GM12891 (cell line): ENCODE results near the gene TBX1.

ENCODE experiments used
- PAX5 ChIP-seq: IDR thresholded peaks from 2 replicates; pipeline ENCODE4 v1.6.1; 2011; ENCODE audit warnings: low read length, moderate library complexity, mild to moderate bottlenecking; ENCODE audit not compliant: insufficient read depth, severe bottlenecking
- POLR2A ChIP-seq: IDR thresholded peaks from 2 replicates; pipeline ENCODE4 v1.6.1; 2011; ENCODE audit warnings: low read depth, low read length, control low read depth
- POLR2AphosphoS5 ChIP-seq: IDR thresholded peaks from 2 replicates; pipeline ENCODE4 v1.6.1; 2011; ENCODE audit warnings: low read depth, low read length, control low read depth
- POU2F2 ChIP-seq: IDR thresholded peaks from 2 replicates; pipeline ENCODE4 v1.6.1; 2011; ENCODE audit warnings: low read depth, mild to moderate bottlenecking, control low read depth, low read length, moderate library complexity
- SPI1 ChIP-seq: IDR thresholded peaks from 2 replicates; pipeline ENCODE4 v1.6.1; 2011; ENCODE audit warnings: low read depth, low read length, control low read depth
- TAF1 ChIP-seq: IDR thresholded peaks from 2 replicates; pipeline ENCODE4 v1.6.1; 2011; ENCODE audit warnings: low read depth, low read length, control low read depth

GRCh38 chr22:19720999-19721329 is 39.6 kb upstream of the TBX1 start:
- TF ChIP-seq TAF1 (no peak), POLR2A (no peak), PAX5 (no peak), POLR2AphosphoS5 (no peak), POU2F2 (no peak), SPI1 (no peak)
